Endothelial cell of umbilical vein (primary cell): ENCODE data around the gene PAX8. TPM values are rescaled to one million over a fixed set of nuclear protein-coding genes. Genes with fewer than 3 reads are reported as not detected.

Experiments used
- BruUV-seq: library from RNA; stranded (reverse); fragments of 400-500 nt; replicated peaks from 2 replicates; lab custom pipeline; 2021; lab: Mats Ljungman, UMichigan
- CTCF ChIA-PET: fragments of 300-600, 350-600 bp; sonication (Branson Sonifier 250); formaldehyde crosslinking; loops from one replicate; lab custom pipeline; 2021; ENCODE audit warnings: antibody characterized with exemption, inconsistent platforms; lab: Charles Lee
- POLR2A ChIA-PET: fragments of 300-600, 350-600 bp; sonication (Branson Sonifier 250); formaldehyde crosslinking; loops from one replicate; lab custom pipeline; 2021; ENCODE audit warnings: antibody characterized with exemption, inconsistent platforms; lab: Charles Lee
- DNase-seq: peaks from one replicate; pipeline ENCODE4 v3.0.0-alpha.2; 2011; ENCODE audit warnings: low read depth, low spot score
- FAIRE-seq: peaks from 2 replicates; lab custom pipeline; 2011; peaks lifted over from hg19 to GRCh38; lab: Jason Lieb, UNC
- H2AFZ ChIP-seq: 2 replicates; pipeline ENCODE4 v1.6.0; 2012; ENCODE audit warnings: low read depth, low read length, control low read depth, inconsistent platforms
- H3K27ac ChIP-seq: 2 replicates; pipeline ENCODE4 v1.5.1; 2011; ENCODE audit warnings: low read depth, mild to moderate bottlenecking, control low read depth, low read length, moderate library complexity; ENCODE audit not compliant: insufficient read depth
- H3K27me3 ChIP-seq, 2 experiments: 2 replicates each; pipeline versions ENCODE4 v1.6.0 to v1.6.1; 2011; ENCODE audit warnings: low read length in 2 of 2, mixed read lengths in 1 of 2; ENCODE audit not compliant: control insufficient read depth in 2 of 2, insufficient read depth in 2 of 2
- H3K36me3 ChIP-seq, 2 experiments: 2 replicates in 1 of 2; 3 replicates in 1 of 2; pipeline ENCODE4 v1.5.1; 2011; ENCODE audit warnings: low read length in 2 of 2, mild to moderate bottlenecking in 1 of 2, moderate library complexity in 1 of 2; ENCODE audit not compliant: control insufficient read depth in 2 of 2, insufficient read depth in 2 of 2; ENCODE audit errors: extremely low read depth in 1 of 2
- H3K4me1 ChIP-seq: 3 replicates; pipeline ENCODE4 v1.5.1; 2011; ENCODE audit warnings: mild to moderate bottlenecking, low read length; ENCODE audit not compliant: control insufficient read depth, insufficient read depth; ENCODE audit errors: extremely low read depth
- H3K4me2 ChIP-seq: 2 replicates; pipeline ENCODE4 v1.6.1; 2011; ENCODE audit warnings: low read length, control low read depth, mixed read lengths; ENCODE audit not compliant: insufficient read depth
- H3K4me3 ChIP-seq, 3 experiments: fragments of 200-600 bp in 1 of 3; sonication (generic), shearing (Covaris generic) in 1 of 3; replicated peaks in 1 of 3; 2 replicates each; pipeline ENCODE4 v1.5.1; 2011 to 2016; ENCODE audit warnings: control low read depth in 3 of 3, low read length in 3 of 3, mild to moderate bottlenecking in 2 of 3, inconsistent platforms in 1 of 3, low read depth in 1 of 3, moderate library complexity in 1 of 3; ENCODE audit not compliant: insufficient read depth in 1 of 3
- H3K79me2 ChIP-seq: 2 replicates; pipeline ENCODE4 v1.6.0; 2012; ENCODE audit warnings: low read length, inconsistent platforms; ENCODE audit not compliant: control insufficient read depth, insufficient read depth
- H3K9ac ChIP-seq: replicated peaks from 2 replicates; pipeline ENCODE3; 2011; ENCODE audit warnings: low read length, control low read depth; ENCODE audit not compliant: insufficient read depth; ENCODE audit errors: extremely low read depth
- H3K9me1 ChIP-seq: replicated peaks from 3 replicates; pipeline ENCODE4 v1.6.0; 2011; ENCODE audit warnings: mild to moderate bottlenecking, low read length; ENCODE audit not compliant: control insufficient read depth, insufficient read depth; ENCODE audit errors: extremely low read depth
- H3K9me3 ChIP-seq: replicated peaks from 2 replicates; pipeline ENCODE4 v1.5.1; 2012; ENCODE audit warnings: low read length, inconsistent platforms; ENCODE audit not compliant: control insufficient read depth, insufficient read depth
- H4K20me1 ChIP-seq: replicated peaks from 2 replicates; pipeline ENCODE3; 2011; ENCODE audit warnings: mild to moderate bottlenecking, low read length; ENCODE audit not compliant: control insufficient read depth, insufficient read depth; ENCODE audit errors: extremely low read depth
- EZH2 ChIP-seq: IDR thresholded peaks from 2 replicates; pipeline ENCODE4 v1.6.1; 2012; ENCODE audit warnings: borderline replicate concordance, low read depth, mild to moderate bottlenecking, moderate library complexity, low read length, inconsistent platforms; ENCODE audit not compliant: severe bottlenecking
- FOS ChIP-seq: IDR thresholded peaks from 2 replicates; pipeline ENCODE4 v1.6.1; 2011; ENCODE audit warnings: mild to moderate bottlenecking, low read length, moderate library complexity, borderline replicate concordance; ENCODE audit not compliant: insufficient read depth
- GATA2 ChIP-seq: IDR thresholded peaks from 2 replicates; pipeline ENCODE4 v1.7.0; 2011; ENCODE audit warnings: low read depth, mild to moderate bottlenecking, moderate library complexity, mixed read lengths, low read length; ENCODE audit not compliant: insufficient read length, insufficient read depth
- JUN ChIP-seq: IDR thresholded peaks from 2 replicates; pipeline ENCODE4 v1.6.1; 2011; ENCODE audit warnings: borderline replicate concordance, low read depth; ENCODE audit not compliant: insufficient read length, insufficient read depth
- MYC ChIP-seq: IDR thresholded peaks from one replicate; pipeline ENCODE4 v1.6.1; 2011; ENCODE audit warnings: mild to moderate bottlenecking, low read depth, low read length
- POLR2A ChIP-seq: IDR thresholded peaks from 2 replicates; pipeline ENCODE4 v1.6.1; 2012; ENCODE audit warnings: low read depth, mild to moderate bottlenecking, control low read depth, low read length
- POLR2AphosphoS5 ChIP-seq: IDR thresholded peaks from 2 replicates; pipeline ENCODE4 v1.6.1; 2012; ENCODE audit warnings: low read depth, mild to moderate bottlenecking, control low read depth, low read length, moderate library complexity; ENCODE audit not compliant: insufficient read depth
- dilution Hi-C: fragments of 300-500 bp; cut with MboI; formaldehyde crosslinking; loops from one replicate; pipeline ENCODE4 v1.15.0; 2019; ENCODE audit warnings: low sequenced_read_pairs; ENCODE audit not compliant: extremely low pct_ligation_motif_present
- intact Hi-C: fragments of 100-400 bp; cut with micrococcal nuclease; formaldehyde crosslinking; loops from one replicate; pipeline ENCODE4 v1.10.0; 2022
- polyA plus RNA-seq, 4 experiments: library from polyadenylated mRNA; depleted of rRNA in 3 of 4; stranded (reverse) in 3 of 4; unstranded in 1 of 4; fragments of >200 nt; gene quantifications; 2 replicates each; pipeline versions ENCODE4 v1.2.1 to v1.2.3, GENCODE V29; 2011 to 2012; ENCODE audit warnings: missing spikeins in 1 of 4
- total RNA-seq: library from RNA; stranded (reverse); gene quantifications from 2 replicates; pipeline ENCODE4 v1.2.3, GENCODE V29; 2021
- TF ChIP-seq, protein P1 (sequence below): IDR thresholded peaks from 2 replicates; pipeline ENCODE4 v1.6.1; 2011; ENCODE audit not compliant: insufficient read depth, insufficient read length
- TF ChIP-seq, protein P2 (sequence below), 2 donors: IDR thresholded peaks; 1 replicate in 1 of 2; 2 replicates in 1 of 2; pipeline ENCODE4 v1.5.1; 2011; ENCODE audit warnings: low read length in 2 of 2, mild to moderate bottlenecking in 2 of 2, moderate library complexity in 2 of 2, control low read depth in 1 of 2, inconsistent platforms in 1 of 2, low read depth in 1 of 2; ENCODE audit not compliant: insufficient read depth in 1 of 2; ENCODE audit errors: extremely low read depth in 1 of 2

Gene PAX8
- total and polyA plus RNA-seq, 2 donors (not counting 3 experiments of a cell fraction or from before 2014, with no cell fraction given): 0.22 to 0.62 TPM

DNA sequence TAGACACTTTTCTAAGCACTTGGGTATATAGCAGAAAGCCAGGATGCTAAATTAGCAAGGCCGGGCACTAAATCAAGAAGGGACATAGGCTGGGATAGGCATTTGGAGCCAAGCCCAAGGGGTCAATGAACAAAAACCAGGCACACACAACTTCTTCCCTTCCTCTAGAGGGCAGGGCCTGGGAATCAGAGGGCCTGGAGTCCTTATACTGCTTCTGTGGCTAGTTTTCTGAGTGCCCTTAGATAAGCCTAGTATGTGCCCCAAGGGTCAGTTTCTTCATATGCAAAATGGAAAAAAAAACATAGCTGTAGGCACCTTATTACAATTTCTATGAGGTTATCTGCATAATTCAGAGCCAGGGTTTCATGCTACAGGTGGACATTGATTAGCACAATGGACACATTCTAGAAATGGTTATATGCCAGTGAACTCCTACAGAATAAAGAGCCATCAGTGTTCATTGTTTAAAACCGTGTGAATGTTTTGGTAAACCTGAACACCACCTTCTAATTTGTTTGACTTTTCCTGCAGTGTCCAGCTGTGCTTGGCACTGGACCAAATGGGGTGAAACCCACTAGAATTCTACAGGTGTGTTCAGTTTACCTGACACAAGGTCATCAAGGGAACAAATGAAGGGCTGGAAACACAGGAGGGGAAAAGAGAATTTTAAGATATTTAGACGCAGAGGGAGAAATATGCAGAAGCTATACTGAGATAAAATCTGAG is 49.6 kb downstream of the PAX8 start:
- no peak overlapping the region for H3K4me2 ChIP-seq
- H3K27ac ChIP-seq: no peak overlapping the region
- H2AFZ ChIP-seq: no peak overlapping the region
- ChIA-PET POLR2A (no interaction called here), CTCF (interaction anchor here (1.0 to 1.4 kb wide), 5 partner anchors 8 to 30 kb away, joined by 3 to 4 read pairs (median 4); no protein-coding TSS in a partner anchor)
- H3K4me1 ChIP-seq: no peaks in the 10 kb centered on the region
- no peaks in the 10 kb centered on the region for H4K20me1 ChIP-seq
- dilution Hi-C loops (no loop called here), intact Hi-C loops (no loop called here)
- BruUV-seq: no TSS peak
- no peak overlapping the region for H3K9ac ChIP-seq
- no peak for DNase-seq
- no peak overlapping the region for H3K4me3 ChIP-seq
- no peaks in the 10 kb centered on the region for H3K79me2 ChIP-seq
- no peaks in the 10 kb centered on the region for H3K27me3 ChIP-seq
- H3K9me3 ChIP-seq: no peaks in the 10 kb centered on the region
- TF ChIP-seq MYC: no peak
- no peak for TF ChIP-seq POLR2A
- no peak for TF ChIP-seq POLR2AphosphoS5
- no peak for TF ChIP-seq GATA2
- TF ChIP-seq, protein P1, sequence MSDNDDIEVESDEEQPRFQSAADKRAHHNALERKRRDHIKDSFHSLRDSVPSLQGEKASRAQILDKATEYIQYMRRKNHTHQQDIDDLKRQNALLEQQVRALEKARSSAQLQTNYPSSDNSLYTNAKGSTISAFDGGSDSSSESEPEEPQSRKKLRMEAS: no peak
- no peak for TF ChIP-seq JUN
- TF ChIP-seq, protein P2, sequence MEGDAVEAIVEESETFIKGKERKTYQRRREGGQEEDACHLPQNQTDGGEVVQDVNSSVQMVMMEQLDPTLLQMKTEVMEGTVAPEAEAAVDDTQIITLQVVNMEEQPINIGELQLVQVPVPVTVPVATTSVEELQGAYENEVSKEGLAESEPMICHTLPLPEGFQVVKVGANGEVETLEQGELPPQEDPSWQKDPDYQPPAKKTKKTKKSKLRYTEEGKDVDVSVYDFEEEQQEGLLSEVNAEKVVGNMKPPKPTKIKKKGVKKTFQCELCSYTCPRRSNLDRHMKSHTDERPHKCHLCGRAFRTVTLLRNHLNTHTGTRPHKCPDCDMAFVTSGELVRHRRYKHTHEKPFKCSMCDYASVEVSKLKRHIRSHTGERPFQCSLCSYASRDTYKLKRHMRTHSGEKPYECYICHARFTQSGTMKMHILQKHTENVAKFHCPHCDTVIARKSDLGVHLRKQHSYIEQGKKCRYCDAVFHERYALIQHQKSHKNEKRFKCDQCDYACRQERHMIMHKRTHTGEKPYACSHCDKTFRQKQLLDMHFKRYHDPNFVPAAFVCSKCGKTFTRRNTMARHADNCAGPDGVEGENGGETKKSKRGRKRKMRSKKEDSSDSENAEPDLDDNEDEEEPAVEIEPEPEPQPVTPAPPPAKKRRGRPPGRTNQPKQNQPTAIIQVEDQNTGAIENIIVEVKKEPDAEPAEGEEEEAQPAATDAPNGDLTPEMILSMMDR (IDR thresholded peaks at IDR 0.05; ENCODE audit: extremely low read depth in 1 of 2, insufficient read depth in 1 of 2, low read depth in 1 of 2, low read length in 2 of 2): no peak
- TF ChIP-seq FOS: no peak
- TF ChIP-seq EZH2: no peak
- H3K9me1 ChIP-seq: no peaks in the 10 kb centered on the region
- no peaks in the 10 kb centered on the region for H3K36me3 ChIP-seq
- FAIRE-seq: no peak
